ENCODE results near the gene AK5.

- TF ChIP-seq CTCF (IDR thresholded peaks at IDR 0.05), result no peak
- no peak for TF ChIP-seq POLR2A (IDR thresholded peaks at IDR 0.05)
Measured at GRCh38 chr1:77468257-77468948, 186.6 kb downstream of the AK5 start.

Data from ovary (tissue), 3 donors.